H9 (cell line): Measurements from ENCODE around the gene WFIKKN1. TPM values are rescaled to one million over a fixed set of nuclear protein-coding genes. Genes with fewer than 3 reads are reported as not detected.

ENCODE experiments used
- DNase-seq: peaks from one replicate; pipeline ENCODE4 v3.0.0-alpha.2; 2017
- H2AFZ ChIP-seq: one replicate; pipeline ENCODE4 v1.6.1; 2013; ENCODE audit warnings: mild to moderate bottlenecking, low read length, control low read depth, moderate library complexity
- H2AK5ac ChIP-seq: 2 replicates; pipeline ENCODE4 v1.6.1; 2013; ENCODE audit warnings: low read length, control low read depth, mixed read lengths; ENCODE audit not compliant: insufficient read length
- H2BK120ac ChIP-seq: one replicate; pipeline ENCODE4 v1.6.1; 2013; ENCODE audit warnings: low read depth, mild to moderate bottlenecking, low read length, control low read depth, inconsistent platforms; ENCODE audit not compliant: poor library complexity, severe bottlenecking
- H2BK12ac ChIP-seq: 2 replicates; pipeline ENCODE4 v1.6.1; 2013; ENCODE audit warnings: low read length, control low read depth, mixed read lengths, low read depth; ENCODE audit not compliant: insufficient read length
- H2BK15ac ChIP-seq: 2 replicates; pipeline ENCODE4 v1.6.1; 2013; ENCODE audit warnings: low read depth, low read length, control low read depth
- H2BK20ac ChIP-seq: one replicate; pipeline ENCODE4 v1.6.1; 2013; ENCODE audit warnings: low read depth, mild to moderate bottlenecking, low read length, control low read depth, inconsistent platforms; ENCODE audit not compliant: poor library complexity, severe bottlenecking
- H2BK5ac ChIP-seq: 2 replicates; pipeline ENCODE4 v1.6.1; 2013; ENCODE audit warnings: low read length, control low read depth, mixed read lengths; ENCODE audit not compliant: insufficient read length
- H3K14ac ChIP-seq: 2 replicates; pipeline ENCODE4 v1.6.1; 2013; ENCODE audit warnings: low read length, control low read depth; ENCODE audit not compliant: insufficient read depth
- H3K18ac ChIP-seq: 2 replicates; pipeline ENCODE4 v1.6.1; 2013; ENCODE audit warnings: low read depth, mild to moderate bottlenecking, mixed read lengths, low read length, control low read depth; ENCODE audit not compliant: insufficient read length
- H3K23ac ChIP-seq: 2 replicates; pipeline ENCODE4 v1.6.1; 2013; ENCODE audit warnings: low read length, control low read depth, mixed read lengths, low read depth; ENCODE audit not compliant: insufficient read length
- H3K23me2 ChIP-seq: 2 replicates; pipeline ENCODE4 v1.6.1; 2013; ENCODE audit warnings: low read depth, mild to moderate bottlenecking, mixed read lengths, low read length, control low read depth; ENCODE audit not compliant: insufficient read length, poor library complexity, severe bottlenecking
- H3K27ac ChIP-seq: 2 replicates; pipeline ENCODE4 v1.5.1; 2013; ENCODE audit warnings: low read length, control low read depth, mixed read lengths, low read depth; ENCODE audit not compliant: insufficient read length
- H3K27me3 ChIP-seq: 2 replicates; pipeline ENCODE4 v1.6.1; 2013; ENCODE audit warnings: low read length, control low read depth, inconsistent platforms; ENCODE audit not compliant: insufficient read depth
- H3K4ac ChIP-seq: 2 replicates; pipeline ENCODE4 v1.6.1; 2013; ENCODE audit warnings: low read depth, mild to moderate bottlenecking, control low read depth, inconsistent platforms, low read length, moderate library complexity
- H3K4me1 ChIP-seq: 2 replicates; pipeline ENCODE4 v1.6.1; 2013; ENCODE audit warnings: low read length, control low read depth, inconsistent platforms; ENCODE audit not compliant: insufficient read depth
- H3K4me2 ChIP-seq: 2 replicates; pipeline ENCODE4 v1.6.1; 2013; ENCODE audit warnings: low read length, control low read depth, mixed read lengths; ENCODE audit not compliant: insufficient read length, insufficient read depth
- H3K56ac ChIP-seq: 2 replicates; pipeline ENCODE4 v1.6.1; 2013; ENCODE audit warnings: low read depth, mild to moderate bottlenecking, mixed read lengths, low read length, control low read depth; ENCODE audit not compliant: insufficient read length
- H3K79me1 ChIP-seq: 2 replicates; pipeline ENCODE4 v1.6.1; 2013; ENCODE audit warnings: low read depth, mild to moderate bottlenecking, moderate library complexity, low read length, control low read depth, inconsistent platforms; ENCODE audit not compliant: insufficient read depth, poor library complexity, severe bottlenecking
- H3K79me2 ChIP-seq: 2 replicates; pipeline ENCODE4 v1.6.1; 2013; ENCODE audit warnings: low read length, control low read depth, inconsistent platforms; ENCODE audit not compliant: insufficient read depth
- H3K9ac ChIP-seq: 2 replicates; pipeline ENCODE4 v1.6.1; 2013; ENCODE audit warnings: low read length, control low read depth, mixed read lengths; ENCODE audit not compliant: insufficient read length; ENCODE audit errors: extremely low read depth
- H3K9me3 ChIP-seq: one replicate; pipeline ENCODE4 v1.6.1; 2013; ENCODE audit warnings: low read depth, low read length, inconsistent platforms; ENCODE audit not compliant: control insufficient read depth
- H3T11ph ChIP-seq: one replicate; pipeline ENCODE4 v1.6.1; 2013; ENCODE audit warnings: mild to moderate bottlenecking, low read length, control low read depth, inconsistent platforms
- H4K20me1 ChIP-seq: one replicate; pipeline ENCODE4 v1.6.1; 2013; ENCODE audit not compliant: control insufficient read depth, insufficient read length, insufficient read depth
- H4K5ac ChIP-seq: 2 replicates; pipeline ENCODE4 v1.6.1; 2013; ENCODE audit warnings: low read depth, mild to moderate bottlenecking, mixed read lengths, low read length, control low read depth; ENCODE audit not compliant: insufficient read length
- H4K8ac ChIP-seq: replicated peaks from 2 replicates; pipeline ENCODE4 v1.6.1; 2013; ENCODE audit warnings: low read length, control low read depth, mixed read lengths, low read depth; ENCODE audit not compliant: insufficient read length
- H4K91ac ChIP-seq: 2 replicates; pipeline ENCODE4 v1.6.1; 2013; ENCODE audit warnings: low read depth, mild to moderate bottlenecking, moderate library complexity, mixed read lengths, low read length, control low read depth; ENCODE audit not compliant: insufficient read length
- H3K27ac Mint-ChIP-seq, 3 experiments: 2 replicates in 2 of 3; 3 replicates in 1 of 3; pipeline ENCODE4 v1.8.0; 2020 to 2021; ENCODE audit warnings: mixed read lengths in 3 of 3, mild to moderate bottlenecking in 1 of 3, moderate library complexity in 1 of 3
- H3K27me3 Mint-ChIP-seq: 2 replicates; pipeline ENCODE4 v1.8.0; 2021; ENCODE audit warnings: low read depth, mild to moderate bottlenecking, moderate library complexity, mixed read lengths
- H3K36me3 Mint-ChIP-seq, 3 experiments: 2 replicates in 2 of 3; 3 replicates in 1 of 3; pipeline ENCODE4 v1.8.0; 2020 to 2021; ENCODE audit warnings: low read depth in 3 of 3, mixed read lengths in 3 of 3; ENCODE audit not compliant: insufficient read depth in 1 of 3
- H3K4me1 Mint-ChIP-seq, 2 experiments: 2 replicates each; pipeline ENCODE4 v1.8.0; 2020; ENCODE audit warnings: mixed read lengths in 2 of 2
- H3K4me3 Mint-ChIP-seq, 2 experiments: 2 replicates in 1 of 2; 3 replicates in 1 of 2; pipeline ENCODE4 v1.8.0; 2020 to 2021; ENCODE audit warnings: mild to moderate bottlenecking in 2 of 2, mixed read lengths in 2 of 2, moderate library complexity in 1 of 2
- H3K9me3 Mint-ChIP-seq, 2 experiments: 2 replicates in 1 of 2; 3 replicates in 1 of 2; pipeline ENCODE4 v1.8.0; 2020; ENCODE audit warnings: mild to moderate bottlenecking in 2 of 2, mixed read lengths in 2 of 2, moderate library complexity in 1 of 2
- WGBS: extraction: QIAGEN DNeasy Blood & Tissue Kit; methylation state at CpG from one replicate; pipeline ENCODE4 v1.1.7; 2013; ENCODE audit warnings: missing lambda C conversion rate, low lambda C conversion rate, mixed read lengths; ENCODE audit not compliant: insufficient read length; ENCODE audit errors: extremely low coverage; 5-methylcytosine and 5-hydroxymethylcytosine counted together
- total RNA-seq: library from RNA; stranded (reverse); gene quantifications from 2 replicates; pipeline ENCODE4 v1.2.1, GENCODE V29; 2021
- TF ChIP-seq, protein P1 (sequence below): fragments of 200-600 bp; sonication (generic); conservative IDR thresholded peaks from 3 replicates; pipeline ENCODE4 v1.8.0; 2021; ENCODE audit warnings: antibody characterized with exemption, mild to moderate bottlenecking

Gene WFIKKN1
- total RNA-seq, 1 experiment from 2014 or later, result 8.3 TPM

DNA sequence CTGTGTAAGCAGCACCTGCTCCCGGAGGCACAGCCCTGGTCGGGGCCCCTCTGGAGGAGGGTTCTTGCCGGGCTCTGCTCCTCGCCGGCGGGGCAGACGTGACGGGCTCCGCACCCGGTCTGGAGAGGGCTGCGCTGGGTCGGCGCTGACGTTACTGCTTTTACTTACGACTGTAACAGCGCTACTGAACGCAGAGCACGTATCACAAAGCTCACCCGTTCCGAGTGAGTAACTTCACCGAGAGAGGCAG, 42.2 kb upstream of the WFIKKN1 start:
- Histone ChIP-seq H3K4me2 (peak overlapping the region; percentile 55), H3K14ac (peak overlapping the region; percentile 57), H2BK5ac (no peak overlapping the region), H4K20me1 (no peaks in the 10 kb centered on the region), H2BK15ac (no peak overlapping the region), H3K79me2 (no peaks in the 10 kb centered on the region; the same call in 1 of the 2 replicates), H2BK120ac (no peak overlapping the region), H2BK20ac (no peak overlapping the region), H3K27me3 (peaks cover 7% of the 10 kb centered on the region; the same call in 1 of the 2 replicates), H4K8ac (no peak overlapping the region), H3K23ac (no peak overlapping the region), H3K9ac (peak overlapping the region; percentile 63), H2BK12ac (no peak overlapping the region), H3K18ac (no peak overlapping the region), H3K4ac (no peak overlapping the region), H3K23me2 (peaks cover 5% of the 10 kb centered on the region), H2AFZ (no peak overlapping the region), H3K4me1 (no peaks in the 10 kb centered on the region), H3K56ac (no peak overlapping the region), H2AK5ac (no peak overlapping the region), H4K5ac (no peak overlapping the region), H3K27ac (no peak overlapping the region), H3T11ph (no peak overlapping the region), H3K9me3 (no peaks in the 10 kb centered on the region), H3K79me1 (no peaks in the 10 kb centered on the region), H4K91ac (no peak overlapping the region)
- WGBS, result no CpG with 5 or more reads among the region's 21 CpGs
- DNase-seq, result no peak
- Mint-ChIP-seq H3K27me3 (peaks cover 49% of the 10 kb centered on the region), H3K4me1 (peaks cover 16 to 26% of the 10 kb centered on the region in 2 experiments), H3K27ac (peak overlapping the region; percentile 86 to 99 (median 93); a peak in 5 of 7 replicates), H3K36me3 (peaks cover 0 to 10% (median 6%) of the 10 kb centered on the region in 3 experiments; a peak in 6 of 7 replicates), H3K4me3 (peak overlapping the region; percentile 94 to 99), H3K9me3 (0 out of 5 replicates have a peak, but pooled peaks cover 0 to 3% of the 10 kb centered on the region in 2 experiments)
- TF ChIP-seq, protein P1, sequence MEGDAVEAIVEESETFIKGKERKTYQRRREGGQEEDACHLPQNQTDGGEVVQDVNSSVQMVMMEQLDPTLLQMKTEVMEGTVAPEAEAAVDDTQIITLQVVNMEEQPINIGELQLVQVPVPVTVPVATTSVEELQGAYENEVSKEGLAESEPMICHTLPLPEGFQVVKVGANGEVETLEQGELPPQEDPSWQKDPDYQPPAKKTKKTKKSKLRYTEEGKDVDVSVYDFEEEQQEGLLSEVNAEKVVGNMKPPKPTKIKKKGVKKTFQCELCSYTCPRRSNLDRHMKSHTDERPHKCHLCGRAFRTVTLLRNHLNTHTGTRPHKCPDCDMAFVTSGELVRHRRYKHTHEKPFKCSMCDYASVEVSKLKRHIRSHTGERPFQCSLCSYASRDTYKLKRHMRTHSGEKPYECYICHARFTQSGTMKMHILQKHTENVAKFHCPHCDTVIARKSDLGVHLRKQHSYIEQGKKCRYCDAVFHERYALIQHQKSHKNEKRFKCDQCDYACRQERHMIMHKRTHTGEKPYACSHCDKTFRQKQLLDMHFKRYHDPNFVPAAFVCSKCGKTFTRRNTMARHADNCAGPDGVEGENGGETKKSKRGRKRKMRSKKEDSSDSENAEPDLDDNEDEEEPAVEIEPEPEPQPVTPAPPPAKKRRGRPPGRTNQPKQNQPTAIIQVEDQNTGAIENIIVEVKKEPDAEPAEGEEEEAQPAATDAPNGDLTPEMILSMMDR, result no peak
